Osteoblast (primary cell): Measurements from ENCODE around the gene BTBD2. TPM values are rescaled to one million over a fixed set of nuclear protein-coding genes. Genes with fewer than 3 reads are reported as not detected.

ENCODE experiments used
- DNase-seq: peaks from one replicate; pipeline ENCODE4 v3.0.0; 2011; ENCODE audit warnings: low spot score, mixed read lengths; ENCODE audit not compliant: insufficient read length; ENCODE audit errors: missing footprints
- H2AFZ ChIP-seq: 2 replicates; pipeline ENCODE4 v1.6.0; 2011; ENCODE audit warnings: mild to moderate bottlenecking, low read length
- H3K27ac ChIP-seq: 2 replicates; pipeline ENCODE4 v1.5.1; 2011; ENCODE audit warnings: mild to moderate bottlenecking, low read depth, low read length, moderate library complexity
- H3K27me3 ChIP-seq: 2 replicates; pipeline ENCODE4 v1.6.0; 2012; ENCODE audit warnings: mild to moderate bottlenecking, control low read depth, inconsistent platforms, low read length, moderate library complexity; ENCODE audit not compliant: insufficient read depth
- H3K36me3 ChIP-seq: 2 replicates; pipeline ENCODE4 v1.5.1; 2011; ENCODE audit warnings: mild to moderate bottlenecking, low read length, control low read depth, moderate library complexity; ENCODE audit not compliant: insufficient read depth
- H3K4me1 ChIP-seq: 2 replicates; pipeline ENCODE4 v1.5.1; 2011; ENCODE audit warnings: mild to moderate bottlenecking, low read length, control low read depth, moderate library complexity; ENCODE audit not compliant: insufficient read depth
- H3K4me2 ChIP-seq: 2 replicates; pipeline ENCODE4 v1.6.0; 2011; ENCODE audit warnings: mild to moderate bottlenecking, low read length; ENCODE audit not compliant: insufficient read depth
- H3K4me3 ChIP-seq: fragments of 200-600 bp; sonication (generic); 3 replicates; pipeline ENCODE4 v1.5.1; 2012; ENCODE audit warnings: mild to moderate bottlenecking, low read length, inconsistent platforms; ENCODE audit not compliant: insufficient read depth
- H3K79me2 ChIP-seq: 2 replicates; pipeline ENCODE4 v1.6.0; 2012; ENCODE audit warnings: mild to moderate bottlenecking, low read length, control low read depth, inconsistent platforms; ENCODE audit not compliant: insufficient read depth
- H3K9me3 ChIP-seq: 2 replicates; pipeline ENCODE4 v1.5.1; 2011; ENCODE audit warnings: low read depth, low read length, control low read depth
- H4K20me1 ChIP-seq: 2 replicates; pipeline ENCODE4 v1.6.0; 2012; ENCODE audit warnings: mild to moderate bottlenecking, low read length, control low read depth; ENCODE audit not compliant: insufficient read depth
- CTCF ChIP-seq: IDR thresholded peaks from 2 replicates; pipeline ENCODE4 v1.5.1; 2011; ENCODE audit warnings: mild to moderate bottlenecking, low read depth, low read length, moderate library complexity; ENCODE audit errors: extremely low read depth
- total RNA-seq: library from RNA; depleted of rRNA; stranded (reverse); fragments of >200 nt; gene quantifications from 2 replicates; pipeline ENCODE4 v1.2.3, GENCODE V29; 2012

Gene BTBD2
- total RNA-seq, 1 donor, result 57.5 TPM

GRCh38 chr19:1955171-1956121 lies 60.1 kb downstream of the BTBD2 start:
- TF ChIP-seq CTCF, result no peak
- H3K9me3 ChIP-seq, result no peaks in the 10 kb centered on the region
- H3K4me3 ChIP-seq, result no peak overlapping the region
- H3K27ac ChIP-seq, result no peak overlapping the region
- H3K79me2 ChIP-seq, result peaks cover 86% of the 10 kb centered on the region
- H3K4me1 ChIP-seq, result no peaks in the 10 kb centered on the region
- H4K20me1 ChIP-seq, result peaks cover 59% of the 10 kb centered on the region
- H3K36me3 ChIP-seq, result no peaks in the 10 kb centered on the region
- H3K27me3 ChIP-seq, result no peaks in the 10 kb centered on the region
- no peak overlapping the region for H3K4me2 ChIP-seq
- DNase-seq, result no peak
- no peak overlapping the region for H2AFZ ChIP-seq

- H3K4me1 ChIP-seq, result no peaks in the 10 kb centered on the region
- TF ChIP-seq CTCF, result no peak
- no peak overlapping the region for H3K27ac ChIP-seq
- peaks cover 84% of the 10 kb centered on the region for H3K79me2 ChIP-seq
- no peaks in the 10 kb centered on the region for H3K9me3 ChIP-seq
- no peaks in the 10 kb centered on the region for H3K36me3 ChIP-seq
- no peak overlapping the region for H3K4me2 ChIP-seq
- H3K27me3 ChIP-seq, result no peaks in the 10 kb centered on the region
- no peak overlapping the region for H2AFZ ChIP-seq
- DNase-seq, result no peak
- peaks cover 55% of the 10 kb centered on the region for H4K20me1 ChIP-seq
- H3K4me3 ChIP-seq, result no peak overlapping the region
Observed at GRCh38 chr19:1954532-1954933, 61.0 kb downstream of the BTBD2 start.

- Histone ChIP-seq H3K36me3 (no peaks in the 10 kb centered on the region), H3K27me3 (no peaks in the 10 kb centered on the region), H3K4me1 (no peaks in the 10 kb centered on the region), H3K79me2 (peaks cover 88% of the 10 kb centered on the region), H3K4me3 (no peak overlapping the region), H4K20me1 (peaks cover 56% of the 10 kb centered on the region), H3K4me2 (no peak overlapping the region), H3K27ac (no peak overlapping the region), H2AFZ (no peak overlapping the region), H3K9me3 (no peaks in the 10 kb centered on the region)
- no peak for TF ChIP-seq CTCF
- no peak for DNase-seq
Observed at GRCh38 chr19:1953441-1954094, 61.9 kb downstream of the BTBD2 start.

- Histone ChIP-seq H3K27me3 (no peaks in the 10 kb centered on the region), H3K4me2 (no peak overlapping the region), H3K36me3 (no peaks in the 10 kb centered on the region), H3K9me3 (no peaks in the 10 kb centered on the region), H3K27ac (no peak overlapping the region), H4K20me1 (peaks cover 58% of the 10 kb centered on the region), H3K4me1 (no peaks in the 10 kb centered on the region), H3K4me3 (no peak overlapping the region), H3K79me2 (peaks cover 90% of the 10 kb centered on the region), H2AFZ (no peak overlapping the region)
- DNase-seq, result no peak
- no peak for TF ChIP-seq CTCF
Observed at GRCh38 chr19:1953037-1953436, 62.5 kb downstream of the BTBD2 start.
